Right lung (tissue), 5 donors: Measurements from ENCODE around the gene VSIG2. TPM values are rescaled to one million over a fixed set of nuclear protein-coding genes. Genes with fewer than 3 reads are reported as not detected.

ENCODE experiments used
- DNase-seq, 2 donors: peaks; one replicate each; pipeline ENCODE4 v3.0.0-alpha.2; 2013
- polyA plus RNA-seq, 5 donors: library from polyadenylated mRNA; unstranded; fragments of 120-200 nt; gene quantifications; one replicate each; pipeline versions ENCODE4 v1.2.1 to v1.2.3, GENCODE V29; 2013; ENCODE audit warnings: inconsistent platforms in 1 of 5, low replicate concordance in 1 of 5; ENCODE audit not compliant: insufficient read length in 5 of 5, insufficient read depth in 1 of 5

VSIG2 gene
- polyA plus RNA-seq, 5 donors: 22.5 to 32.9 (median 28.8) TPM

DNA sequence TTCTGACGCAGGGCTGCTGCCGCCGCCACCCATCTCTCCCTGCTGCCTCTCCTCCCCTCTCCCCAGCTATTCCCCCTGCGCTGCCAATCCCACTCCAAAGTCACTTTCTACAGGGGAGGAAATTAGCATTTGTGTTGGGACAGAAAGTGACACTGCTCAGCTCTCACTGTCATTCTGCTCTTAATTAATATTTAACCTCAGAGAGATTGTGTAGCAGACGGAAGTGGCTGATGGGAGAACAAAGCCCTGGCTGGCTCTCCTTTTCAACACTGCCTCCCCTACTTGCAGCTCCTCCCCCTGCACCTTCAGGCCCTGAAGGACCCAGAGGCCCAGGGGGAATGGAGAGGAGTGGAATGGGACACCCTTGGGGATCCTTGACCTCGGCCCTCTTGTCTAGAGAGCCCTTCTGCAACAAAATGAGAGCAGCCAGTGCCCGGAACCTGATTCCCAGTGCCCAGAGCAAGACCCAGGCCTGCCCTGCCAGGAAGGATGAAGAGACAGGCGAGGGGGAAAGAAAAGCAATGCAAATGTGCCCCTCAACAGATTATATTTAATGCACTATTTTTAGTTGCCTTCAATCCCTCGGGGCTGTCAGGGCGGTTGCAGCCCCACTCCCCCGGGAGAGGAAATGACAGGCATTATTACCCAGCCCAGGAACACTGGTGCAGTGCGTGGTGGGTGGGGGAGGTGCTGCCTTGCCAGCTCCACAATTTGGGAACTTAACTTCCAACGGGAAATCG, 26.9 kb downstream of the VSIG2 start:
- peak in 1 of 2 donors; percentile 60 for DNase-seq

DNA sequence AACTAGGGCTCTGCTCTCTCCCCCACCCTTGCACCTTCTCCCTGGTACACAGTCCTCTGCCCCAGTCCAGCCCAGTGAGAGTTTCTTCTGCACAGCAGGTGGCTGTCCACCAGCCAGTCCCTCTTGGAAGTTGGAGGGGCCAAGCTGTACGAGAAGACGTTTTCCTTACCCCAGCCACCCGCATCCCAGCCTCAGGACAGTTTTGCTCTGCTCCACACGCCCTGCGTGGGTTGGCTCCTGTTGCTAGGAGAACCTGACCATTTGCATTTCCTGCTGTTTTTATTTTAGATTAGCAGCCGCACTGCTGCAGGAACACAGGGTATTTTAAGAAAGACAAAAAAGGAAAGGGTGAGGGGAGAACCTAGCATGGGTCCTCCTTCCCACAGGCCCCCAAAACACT, 29.9 kb downstream of the VSIG2 start:
- DNase-seq: no peak

DNA sequence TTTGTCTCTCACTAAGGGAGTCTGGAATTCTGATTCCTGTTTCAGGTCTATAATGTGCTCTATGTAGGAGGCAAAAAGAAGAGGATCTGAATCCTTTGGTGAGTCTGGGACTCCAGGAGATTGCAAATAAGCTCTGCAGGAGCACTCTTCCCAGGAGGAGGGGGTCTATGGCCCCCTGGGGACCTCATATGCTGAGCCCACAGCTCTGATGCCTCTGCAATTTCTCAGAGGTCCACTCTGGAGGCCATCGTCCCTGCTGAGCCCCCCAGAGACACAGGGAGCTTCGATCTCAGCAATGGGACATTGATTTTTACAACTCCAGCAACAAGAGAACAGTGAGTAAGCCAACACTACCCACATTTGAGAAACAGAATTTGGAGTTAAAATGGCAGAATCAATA, 32.5 kb downstream of the VSIG2 start:
- DNase-seq: no peak

DNA sequence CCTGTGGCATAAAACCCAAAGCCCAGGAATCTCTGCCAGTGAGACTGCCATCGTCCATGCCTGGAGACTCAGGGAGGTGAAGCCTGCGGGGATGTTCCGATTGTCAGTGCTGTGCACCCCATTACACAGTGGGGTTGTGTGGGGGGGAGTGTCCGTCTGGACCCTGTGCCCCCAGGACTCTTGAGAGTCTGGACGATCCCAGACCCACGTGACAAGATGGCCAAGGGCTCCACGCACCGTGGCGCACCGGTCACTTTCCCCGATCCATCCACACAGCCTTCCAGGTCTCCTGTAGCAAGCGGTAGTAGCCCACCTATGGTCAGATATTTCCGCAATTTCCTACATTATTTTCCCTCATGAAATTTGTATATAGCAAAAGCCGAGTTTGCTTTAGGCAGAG, 33.3 kb downstream of the VSIG2 start:
- DNase-seq: no peak

DNA sequence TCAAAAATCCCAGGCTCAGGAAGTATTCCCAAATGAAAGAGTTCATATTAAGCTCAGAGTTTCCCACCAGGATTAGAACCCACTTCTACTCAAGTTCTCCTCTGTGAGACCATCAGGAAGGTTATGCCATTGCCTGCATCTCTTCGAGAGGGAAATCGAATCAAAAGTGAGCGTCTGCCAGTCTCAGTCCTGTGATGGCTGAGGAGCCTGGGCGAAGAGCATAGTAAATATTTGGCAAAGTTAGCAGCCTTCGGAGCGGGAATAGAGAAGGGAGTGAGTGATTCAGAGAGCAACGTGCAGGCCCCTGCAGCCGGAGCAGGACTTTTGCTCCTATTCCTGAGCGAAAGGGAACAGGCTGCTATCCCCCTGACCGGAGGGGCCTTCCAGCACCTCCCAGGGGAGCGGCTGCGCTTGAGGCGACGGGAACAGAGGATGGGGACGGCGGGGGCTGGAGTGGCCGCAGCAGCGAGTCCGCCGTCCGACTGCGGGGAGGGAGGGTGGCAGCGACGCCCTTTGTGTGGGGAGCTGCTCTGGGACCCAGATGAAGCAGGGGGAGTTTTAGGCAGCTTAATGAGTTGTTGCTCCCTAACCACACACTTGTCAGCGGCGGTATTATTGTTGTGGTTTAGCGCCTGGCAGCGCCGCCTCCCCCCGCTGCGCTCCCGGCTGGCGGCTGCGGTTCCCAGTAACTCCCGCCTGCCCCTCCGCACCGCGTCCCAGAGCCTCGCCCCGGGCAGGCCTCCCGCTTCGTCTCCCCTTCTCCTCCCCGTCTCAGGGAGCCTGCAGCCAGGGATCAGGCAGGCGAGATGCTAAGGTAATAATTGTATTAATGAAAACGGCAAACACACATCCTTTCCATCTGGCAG, 34.0 kb downstream of the VSIG2 start:
- DNase-seq: peak in 1 of 2 donors; percentile 32

DNA sequence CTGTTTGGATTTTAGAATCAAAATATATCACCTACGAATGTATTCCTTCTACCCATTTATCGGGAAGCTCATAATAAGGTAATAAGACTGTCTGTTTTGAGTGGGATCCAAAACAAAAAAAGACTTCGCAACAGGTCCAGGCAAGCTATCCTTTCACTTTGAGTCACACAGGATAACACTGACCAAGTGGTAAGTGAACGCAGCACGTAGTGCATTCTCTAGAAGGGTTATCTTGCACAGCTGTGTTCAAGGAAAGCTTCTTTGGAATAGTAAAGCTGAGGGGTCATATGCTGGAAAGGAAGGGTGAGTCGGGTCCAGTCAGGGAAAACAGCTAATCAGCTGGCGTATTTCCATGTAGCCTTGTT, 34.7 kb downstream of the VSIG2 start:
- DNase-seq: peak in 1 of 2 donors; percentile 14

DNA sequence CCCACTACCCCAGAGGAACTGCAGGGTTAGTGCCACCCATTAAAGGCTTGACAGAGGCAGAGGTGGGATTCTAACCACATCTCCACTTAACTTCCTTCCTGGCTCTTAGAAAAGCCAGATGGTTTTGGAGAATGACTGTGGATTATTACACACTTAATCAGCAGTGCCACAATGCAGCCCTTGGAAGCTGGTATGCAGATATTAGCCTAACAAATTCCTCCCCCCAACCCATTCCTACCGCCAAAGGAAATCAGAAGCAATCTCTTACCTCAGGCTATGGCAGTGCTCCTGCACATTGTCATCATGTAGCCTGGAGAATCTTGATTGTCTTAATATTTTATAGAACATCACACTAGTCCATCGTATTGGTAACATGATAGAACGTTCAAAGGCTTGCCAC, 35.5 kb downstream of the VSIG2 start:
- DNase-seq: no peak

DNA sequence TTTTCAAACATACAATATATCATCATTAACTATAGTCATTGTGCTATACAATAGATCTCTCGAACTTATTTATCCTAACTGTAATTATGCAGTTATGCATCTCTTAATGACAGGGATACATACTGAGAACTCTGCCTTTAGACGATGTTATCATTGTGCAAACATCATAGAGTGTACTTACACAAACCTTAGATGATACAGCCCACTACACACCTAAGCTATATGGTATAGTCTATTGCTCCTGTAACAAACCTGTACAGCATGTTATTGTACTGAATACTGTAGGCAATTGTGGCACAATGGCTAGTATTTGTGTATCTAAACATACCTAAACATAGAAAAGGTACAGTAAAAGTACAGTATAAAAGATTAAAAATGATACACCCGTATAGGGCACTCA, 39.7 kb downstream of the VSIG2 start:
- no peak for DNase-seq

DNA sequence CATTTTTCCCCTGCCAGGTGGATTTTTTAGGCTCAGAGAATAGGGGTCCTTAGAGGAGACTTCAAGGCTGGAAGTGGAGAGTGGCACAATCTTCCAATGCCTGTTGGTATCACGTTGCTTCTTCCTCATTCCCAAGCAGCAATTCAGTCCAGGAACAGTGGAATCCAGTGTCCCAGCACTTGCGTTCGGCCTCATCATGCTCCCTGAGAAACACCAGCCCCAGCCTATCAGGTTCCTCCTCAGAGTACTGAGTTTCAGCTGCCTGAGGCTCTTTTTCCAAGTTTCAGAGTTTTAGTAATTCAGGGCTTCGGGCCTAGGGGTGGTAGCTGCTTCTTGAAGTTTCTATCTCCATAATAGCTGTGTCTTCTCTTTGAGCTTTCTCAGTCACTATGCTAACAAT, 44.2 kb downstream of the VSIG2 start:
- no peak for DNase-seq

DNA sequence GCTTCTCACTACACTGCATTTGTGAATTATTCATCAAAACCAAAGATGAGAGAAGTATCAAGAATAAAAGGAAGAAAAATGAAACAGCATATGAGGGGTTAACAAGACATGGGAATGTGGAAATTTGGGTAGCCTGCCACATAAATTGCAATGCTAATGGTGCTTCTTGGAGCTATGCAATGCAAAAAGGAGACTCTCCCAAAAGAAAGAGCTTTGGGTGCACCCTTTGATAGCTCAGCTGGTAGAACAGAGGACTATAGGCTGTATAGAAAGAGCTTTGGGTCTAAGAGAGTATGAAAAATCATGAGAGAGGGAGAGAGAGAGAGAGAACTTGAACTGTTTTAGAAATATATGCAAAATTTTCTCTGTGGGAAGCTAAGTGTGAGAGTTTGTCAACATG, 52.0 kb downstream of the VSIG2 start:
- no peak for DNase-seq

DNA sequence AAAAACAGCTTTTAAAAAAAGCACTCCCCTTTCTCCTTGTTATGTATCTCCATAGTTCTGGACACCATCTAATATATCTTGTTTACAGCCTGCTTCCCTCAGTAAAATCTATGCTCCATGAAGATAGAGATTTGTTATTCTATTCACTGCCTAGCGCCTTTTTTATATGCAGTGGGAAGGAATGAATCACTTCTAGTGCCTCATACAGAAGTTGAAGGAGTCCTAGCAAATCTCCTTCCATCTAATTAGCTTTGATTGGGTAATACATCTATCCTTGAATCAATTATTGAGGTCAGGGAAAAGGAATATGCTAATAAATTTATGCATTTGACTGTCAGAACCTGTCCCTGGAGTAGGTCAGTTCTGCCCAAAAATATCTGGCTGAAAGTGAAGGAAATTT, 52.5 kb downstream of the VSIG2 start:
- DNase-seq: no peak

Other genes starting within 250 kb of the VSIG2 start
- not detected for gene OR8B12, start 208.6 kb downstream of the VSIG2 start, polyA plus RNA-seq
- under 1 TPM in 3 of 5 donors, not detected in 2; 0.03 to 0.06 (median 0.04) TPM for gene OR8A1, start 182.3 kb downstream of the VSIG2 start, polyA plus RNA-seq
- gene PANX3, start 140.8 kb downstream of the VSIG2 start, polyA plus RNA-seq: under 1 TPM in 1 of 5 donors, not detected in 4; 0.08 TPM
- 10 to 100 TPM; 34.8 to 38.9 (median 38.3) TPM for gene TBRG1, start 129.4 kb downstream of the VSIG2 start, polyA plus RNA-seq
- gene SIAE, start 78.5 kb downstream of the VSIG2 start, polyA plus RNA-seq: 10 to 100 TPM; 13.8 to 17.5 (median 14.7) TPM
- 10 to 100 TPM; 12.3 to 19.1 (median 15.6) TPM for gene SPA17, start 78.4 kb downstream of the VSIG2 start, polyA plus RNA-seq
- 10 to 100 TPM; 15.8 to 30.2 (median 21.5) TPM for gene NRGN, start 12.3 kb downstream of the VSIG2 start, polyA plus RNA-seq
- gene ESAM, start 10.0 kb upstream of the VSIG2 start, polyA plus RNA-seq: 100 to 1,000 TPM in 4 of 5 donors, 10 to 100 TPM in 1; 98.1 to 144 (median 116) TPM
- 10 to 100 TPM; 36.6 to 45.9 (median 40.7) TPM for gene MSANTD2, start 48.2 kb upstream of the VSIG2 start, polyA plus RNA-seq
- 10 to 100 TPM; 34.8 to 64.9 (median 47.9) TPM for gene ROBO3, start 113.2 kb upstream of the VSIG2 start, polyA plus RNA-seq
- gene ROBO4, start 145.6 kb upstream of the VSIG2 start, polyA plus RNA-seq: 10 to 100 TPM; 26.0 to 63.9 (median 42.5) TPM
- not detected for gene HEPN1, start 167.0 kb upstream of the VSIG2 start, polyA plus RNA-seq
- under 1 TPM in 4 of 5 donors, not detected in 1; 0.10 to 0.15 (median 0.11) TPM for gene HEPACAM, start 183.8 kb upstream of the VSIG2 start, polyA plus RNA-seq
- 10 to 100 TPM in 1 of 5 donors, 1 to 10 TPM in 4; 4.4 to 10.0 (median 5.6) TPM for gene CCDC15, start 201.9 kb upstream of the VSIG2 start, polyA plus RNA-seq